ENCODE measurements around the gene GNAL. TPM values are rescaled to one million over a fixed set of nuclear protein-coding genes. Genes with fewer than 3 reads are reported as not detected.
A peak's percentile ranks its signal among the peaks of the same experiment; 100 is the strongest.
"Not testable (repeated sequence)": the region's sequence is repeated elsewhere in the genome, so short reads cannot be mapped to it uniquely, and the experiment has no call there.

The GNAL gene
- 10 to 100 TPM; 22.8 to 30.4 (median 26.5) TPM for total RNA-seq

DNA sequence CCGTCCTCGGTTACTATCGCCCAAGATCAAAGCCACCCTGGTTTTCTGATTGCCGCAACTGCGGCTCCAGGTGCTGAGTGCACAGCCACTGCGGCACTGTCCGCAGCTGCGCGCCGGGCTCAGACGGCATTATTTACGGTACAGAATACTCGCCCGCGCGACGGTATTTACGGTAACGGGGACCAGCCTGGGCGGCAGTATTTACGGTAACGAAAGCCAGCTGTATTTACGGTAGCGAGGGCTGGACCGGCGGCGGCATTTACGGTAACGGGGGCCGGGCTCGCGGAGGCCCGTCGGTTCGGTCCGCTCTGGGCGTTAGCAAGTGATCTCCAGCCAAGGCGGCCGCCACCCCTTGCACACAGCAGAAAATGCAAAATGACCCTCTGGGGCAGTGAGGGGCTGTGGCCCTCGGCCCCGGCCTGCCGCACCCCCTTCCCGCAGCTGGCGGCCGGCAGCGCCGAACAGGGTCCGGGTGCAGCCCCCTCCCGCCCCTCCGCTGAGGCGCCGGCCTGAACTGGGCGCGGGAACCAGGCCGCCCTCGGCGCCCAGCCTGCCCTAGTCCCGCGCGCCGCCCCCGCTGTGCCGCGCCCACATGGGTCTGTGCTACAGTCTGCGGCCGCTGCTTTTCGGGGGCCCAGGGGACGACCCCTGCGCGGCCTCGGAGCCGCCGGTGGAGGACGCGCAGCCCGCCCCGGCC is at the start of gene GNAL:
GNAL (plus strand) TSS at position 293 of the 697 bp plus-strand sequence; CDS start at position 593, 300 bp downstream.
- WGBS, 2 donors, result 0 to 1% methylated on average over 20 to 24 of the region's 77 CpGs

GRCh38 chr18:11647310-11647709 is 41.8 kb upstream of the GNAL start:
- H3K27ac ChIP-seq; H3K36me3 ChIP-seq; H3K4me1 ChIP-seq; H3K9me3 ChIP-seq; H3K4me3 ChIP-seq (replicated peaks in 1 of 3); intact Hi-C loops (cut with DNase I); DNase-seq; H3K27me3 ChIP-seq: not testable (repeated sequence)
- WGBS, 2 donors, result 95 to 96% methylated on average over 11 to 15 of the region's 23 CpGs

More for the DNA sequence above, at the start of gene GNAL:
- peak; percentile 79 to 86 for DNase-seq
- H3K4me3 ChIP-seq (replicated peaks in 1 of 3), result peak within 1 kb of the TSS in 2 of 3 donors; percentile 34 to 61
- no peaks in the 10 kb centered on the region for H3K27me3 ChIP-seq
- peaks cover 0 to 6% of the 10 kb centered on the region in 2 donors for H3K4me1 ChIP-seq
- intact Hi-C loops (cut with DNase I), result no loop called here
- no peaks in the 10 kb centered on the region for H3K9me3 ChIP-seq
- H3K36me3 ChIP-seq, result no peaks in the 10 kb centered on the region
- H3K27ac ChIP-seq, result peak within 1 kb of the TSS in 2 of 3 donors; percentile 43 to 90
- peak in 1 of 2 donors; percentile 33 for TF ChIP-seq POLR2A (IDR thresholded peaks at IDR 0.05)
- TF ChIP-seq, protein P1, sequence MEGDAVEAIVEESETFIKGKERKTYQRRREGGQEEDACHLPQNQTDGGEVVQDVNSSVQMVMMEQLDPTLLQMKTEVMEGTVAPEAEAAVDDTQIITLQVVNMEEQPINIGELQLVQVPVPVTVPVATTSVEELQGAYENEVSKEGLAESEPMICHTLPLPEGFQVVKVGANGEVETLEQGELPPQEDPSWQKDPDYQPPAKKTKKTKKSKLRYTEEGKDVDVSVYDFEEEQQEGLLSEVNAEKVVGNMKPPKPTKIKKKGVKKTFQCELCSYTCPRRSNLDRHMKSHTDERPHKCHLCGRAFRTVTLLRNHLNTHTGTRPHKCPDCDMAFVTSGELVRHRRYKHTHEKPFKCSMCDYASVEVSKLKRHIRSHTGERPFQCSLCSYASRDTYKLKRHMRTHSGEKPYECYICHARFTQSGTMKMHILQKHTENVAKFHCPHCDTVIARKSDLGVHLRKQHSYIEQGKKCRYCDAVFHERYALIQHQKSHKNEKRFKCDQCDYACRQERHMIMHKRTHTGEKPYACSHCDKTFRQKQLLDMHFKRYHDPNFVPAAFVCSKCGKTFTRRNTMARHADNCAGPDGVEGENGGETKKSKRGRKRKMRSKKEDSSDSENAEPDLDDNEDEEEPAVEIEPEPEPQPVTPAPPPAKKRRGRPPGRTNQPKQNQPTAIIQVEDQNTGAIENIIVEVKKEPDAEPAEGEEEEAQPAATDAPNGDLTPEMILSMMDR (IDR thresholded peaks at IDR 0.05), result no peak

DNA sequence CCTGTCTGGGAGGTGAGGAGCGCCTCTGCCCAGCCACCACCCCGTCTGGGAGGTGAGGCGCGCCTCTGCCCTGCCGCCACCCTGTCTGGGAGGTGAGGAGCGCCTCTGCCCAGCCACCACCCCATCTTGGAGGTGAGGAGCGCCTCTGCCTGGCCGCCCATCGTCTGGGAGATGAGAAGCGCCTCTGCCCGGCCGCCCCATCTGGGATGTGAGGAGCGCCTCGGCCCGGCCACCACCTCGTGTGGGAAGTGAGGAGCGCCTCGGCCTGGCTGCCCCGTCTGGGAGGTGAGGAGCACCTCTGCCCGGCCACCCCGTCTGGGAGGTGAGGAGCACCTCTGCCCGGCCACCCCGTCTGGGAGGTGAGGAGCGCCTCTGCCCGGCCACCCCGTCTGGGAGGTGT is 41.3 kb upstream of the GNAL start:
- intact Hi-C loops (cut with DNase I); H3K36me3 ChIP-seq; H3K4me3 ChIP-seq (replicated peaks in 1 of 3); H3K4me1 ChIP-seq; DNase-seq; H3K9me3 ChIP-seq; H3K27me3 ChIP-seq; H3K27ac ChIP-seq: not testable (repeated sequence)
- 91 to 94% methylated on average over 13 to 17 of the region's 26 CpGs for WGBS, 2 donors

GRCh38 chr18:11649839-11650238 is 39.2 kb upstream of the GNAL start:
- H3K4me1 ChIP-seq, result no peaks in the 10 kb centered on the region
- H3K27ac ChIP-seq, result no peak overlapping the region
- no peak for DNase-seq
- no peaks in the 10 kb centered on the region for H3K36me3 ChIP-seq
- TF ChIP-seq, protein P1 (IDR thresholded peaks at IDR 0.05), result no peak
- TF ChIP-seq POLR2A (IDR thresholded peaks at IDR 0.05), result no peak
- no peaks in the 10 kb centered on the region for H3K27me3 ChIP-seq
- H3K9me3 ChIP-seq, result no peaks in the 10 kb centered on the region
- WGBS, 2 donors, result 83 to 90% methylated on average over 4 of the region's 4 CpGs
- no peak overlapping the region for H3K4me3 ChIP-seq (replicated peaks in 1 of 3)
- intact Hi-C loops (cut with DNase I), result no loop called here

DNA sequence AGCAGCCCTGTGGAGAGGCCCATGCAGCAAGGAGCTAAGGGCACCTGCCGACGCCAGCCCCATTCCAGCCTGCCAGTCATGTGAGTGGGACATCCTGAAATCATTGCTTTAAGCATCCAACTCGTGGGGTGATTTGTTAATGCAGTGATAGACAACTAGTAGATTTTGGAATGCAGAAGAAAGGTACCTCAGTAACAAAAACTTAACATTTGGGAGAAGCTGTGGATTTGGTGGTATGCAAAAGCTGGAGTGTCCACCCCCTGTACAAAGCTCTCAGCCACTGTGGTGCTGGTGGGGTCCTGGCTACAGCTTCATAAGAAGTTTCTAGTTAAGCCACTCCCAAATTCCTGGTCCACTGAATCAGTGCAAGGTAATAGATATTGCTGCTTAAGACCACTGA is 37.2 kb upstream of the GNAL start:
- WGBS, 2 donors, result 86 to 94% methylated on average over 3 of the region's 3 CpGs
- no peak for DNase-seq
- Histone ChIP-seq H3K4me1 (peaks cover 0 to 4% of the 10 kb centered on the region in 2 donors), H3K9me3 (no peaks in the 10 kb centered on the region), H3K36me3 (no peaks in the 10 kb centered on the region), H3K27ac (no peak overlapping the region), H3K27me3 (no peaks in the 10 kb centered on the region), H3K4me3 (replicated peaks in 1 of 3) (no peak overlapping the region)
- TF ChIP-seq, protein P1 (IDR thresholded peaks at IDR 0.05), result no peak
- TF ChIP-seq POLR2A (IDR thresholded peaks at IDR 0.05), result no peak
- intact Hi-C loops (cut with DNase I), result no loop called here

DNA sequence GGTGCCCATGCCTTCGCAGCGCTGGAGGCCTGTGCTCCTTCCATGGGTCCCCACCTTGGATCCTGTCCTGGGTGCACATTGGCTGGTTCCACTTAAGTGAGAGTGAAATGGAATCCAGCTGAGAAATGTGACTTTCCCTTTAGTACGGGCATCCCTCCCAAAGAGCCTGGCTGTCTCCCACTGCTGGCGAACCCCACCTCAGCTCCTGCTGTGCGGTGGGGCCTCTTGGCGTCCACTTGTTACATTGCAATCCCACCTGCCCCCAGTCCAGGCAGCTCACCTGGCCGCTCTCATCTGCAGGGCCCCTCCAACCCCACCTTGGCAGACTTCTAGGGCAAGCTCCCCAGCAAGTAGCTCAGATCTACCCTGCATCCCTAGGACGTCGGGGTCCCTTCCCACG is 35.5 kb upstream of the GNAL start:
- 86 to 87% methylated on average over 10 of the region's 10 CpGs for WGBS, 2 donors
- intact Hi-C loops (cut with DNase I), result no loop called here

More for the DNA sequence above, 35.5 kb upstream of the GNAL start:
- H3K27ac ChIP-seq, result no peak overlapping the region
- H3K4me3 ChIP-seq (replicated peaks in 1 of 3), result no peak overlapping the region
- no peaks in the 10 kb centered on the region for H3K9me3 ChIP-seq
- peaks cover 0 to 4% of the 10 kb centered on the region in 2 donors for H3K4me1 ChIP-seq
- no peaks in the 10 kb centered on the region for H3K36me3 ChIP-seq
- DNase-seq, result no peak
- H3K27me3 ChIP-seq, result no peaks in the 10 kb centered on the region
- TF ChIP-seq POLR2A (IDR thresholded peaks at IDR 0.05), result no peak
- TF ChIP-seq, protein P1 (IDR thresholded peaks at IDR 0.05), result no peak

Data from thyroid gland (tissue), 4 donors.